Duodenal mucosa (tissue), 2 donors: ENCODE measurements around the gene RELB.
A peak's percentile ranks its signal among the peaks of the same experiment; 100 is the strongest.

Experiments used
- H3K27ac ChIP-seq: one replicate; pipeline ENCODE4 v1.7.0; 2013; ENCODE audit warnings: low read depth, low read length
- H3K27me3 ChIP-seq, 2 donors: one replicate each; pipeline ENCODE4 v1.7.0; 2013; ENCODE audit warnings: low read length in 2 of 2, control low read depth in 1 of 2; ENCODE audit not compliant: insufficient read depth in 2 of 2, control insufficient read depth in 1 of 2
- H3K36me3 ChIP-seq, 2 donors: one replicate each; pipeline ENCODE4 v1.7.0; 2013; ENCODE audit warnings: low read length in 2 of 2, control low read depth in 1 of 2; ENCODE audit not compliant: insufficient read depth in 2 of 2, control insufficient read depth in 1 of 2
- H3K4me1 ChIP-seq, 2 donors: one replicate each; pipeline ENCODE4 v1.7.0; 2013; ENCODE audit warnings: low read length in 2 of 2, control low read depth in 1 of 2; ENCODE audit not compliant: insufficient read depth in 2 of 2, control insufficient read depth in 1 of 2
- H3K4me3 ChIP-seq, 2 donors: one replicate each; pipeline ENCODE4 v1.7.0; 2013; ENCODE audit warnings: low read length in 2 of 2, low read depth in 1 of 2
- H3K9ac ChIP-seq, 2 donors: one replicate each; pipeline ENCODE4 v1.7.0; 2013; ENCODE audit warnings: low read length in 2 of 2, low read depth in 1 of 2
- H3K9me3 ChIP-seq, 2 donors: one replicate each; pipeline ENCODE4 v1.7.0; 2013; ENCODE audit warnings: low read length in 2 of 2, control low read depth in 1 of 2; ENCODE audit not compliant: control insufficient read depth in 1 of 2

RELB gene

DNA sequence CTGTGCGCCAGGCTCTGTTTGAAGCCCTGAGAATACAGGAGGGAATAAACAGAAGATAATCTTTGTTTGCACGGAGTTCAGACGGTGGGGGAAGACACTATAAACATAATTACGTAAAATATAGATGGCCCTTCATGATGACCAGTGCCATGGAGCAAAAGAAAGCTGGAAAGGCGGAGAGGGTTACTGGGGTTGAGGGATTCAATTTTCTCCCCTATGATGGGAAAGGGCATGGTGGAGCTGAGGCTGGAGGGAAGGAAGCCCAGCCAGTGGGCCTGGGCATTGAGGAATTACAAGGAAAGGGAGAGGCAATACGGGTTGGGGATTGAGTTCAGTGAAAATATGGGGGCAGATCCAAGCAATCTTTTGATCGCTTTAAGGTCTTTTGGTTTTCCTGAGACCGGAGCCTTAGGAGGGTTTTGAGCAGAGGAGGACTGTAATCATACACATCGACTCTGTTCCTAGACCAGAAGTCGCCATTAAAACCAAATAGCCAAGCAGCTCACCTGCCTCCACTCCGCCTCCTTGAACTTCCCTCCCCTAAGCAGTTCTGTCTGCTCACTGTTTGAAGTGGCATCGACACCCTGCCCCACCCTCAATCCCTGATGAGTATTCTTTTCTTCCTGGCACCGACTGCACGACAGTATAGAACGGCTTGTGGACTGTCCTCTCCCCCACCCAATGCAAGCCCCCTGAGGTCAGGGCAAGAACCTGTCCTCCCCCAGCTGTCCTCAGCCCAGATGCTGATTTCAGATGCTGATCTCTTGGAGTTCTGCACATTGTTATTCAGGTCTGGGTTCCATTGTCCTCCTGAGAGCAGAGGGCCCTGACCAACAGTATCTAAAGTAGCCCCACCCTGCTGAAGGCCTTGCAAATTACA, 75.8 kb downstream of the RELB start:
- no peak overlapping the region for H3K27ac ChIP-seq
- H3K4me1 ChIP-seq, result peaks cover 39 to 46% of the 10 kb centered on the region in 2 donors
- peaks cover 8 to 12% of the 10 kb centered on the region in 2 donors for H3K36me3 ChIP-seq
- H3K4me3 ChIP-seq, result peak overlapping the region; percentile 53 to 87
- H3K27me3 ChIP-seq, result no peaks in the 10 kb centered on the region
- H3K9me3 ChIP-seq, result no peaks in the 10 kb centered on the region
- peak overlapping the region; percentile 14 to 77 for H3K9ac ChIP-seq

DNA sequence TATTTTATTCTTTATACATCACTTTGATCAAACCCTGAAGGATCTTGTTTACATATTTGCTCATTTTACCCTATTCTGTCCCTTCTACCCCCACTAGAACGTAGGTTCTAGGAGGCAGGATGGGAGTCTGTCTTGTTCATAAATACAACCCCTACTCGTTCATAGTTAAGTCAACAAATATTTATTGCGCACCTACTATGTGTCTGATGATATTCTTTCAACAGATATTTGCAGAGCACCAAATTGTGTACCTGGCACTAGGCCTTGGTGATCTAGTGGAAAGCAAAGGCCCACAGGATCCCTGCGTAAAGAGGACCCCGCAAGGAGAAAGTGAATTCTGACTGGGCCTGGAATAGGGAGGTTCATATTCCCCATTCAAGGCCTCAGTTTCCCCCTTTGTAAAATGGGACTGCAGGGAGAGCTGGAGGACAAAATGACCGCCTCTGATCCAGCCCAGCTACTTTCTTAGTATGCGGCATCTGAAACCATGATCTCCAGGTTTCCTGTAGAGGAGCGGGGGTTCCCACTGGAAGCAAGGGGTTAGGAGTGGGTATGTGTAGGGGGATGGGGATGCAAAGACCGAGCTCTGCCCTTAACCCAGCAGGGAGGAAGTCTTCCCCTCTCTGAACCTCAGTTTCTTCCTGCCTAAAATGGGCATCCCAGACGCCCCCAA, 77.3 kb downstream of the RELB start:
- Histone ChIP-seq H3K9ac (peak overlapping the region; percentile 84), H3K9me3 (no peaks in the 10 kb centered on the region), H3K36me3 (peaks cover 7 to 11% of the 10 kb centered on the region in 2 donors), H3K4me3 (peak overlapping the region; percentile 75 to 87), H3K4me1 (peaks cover 39 to 46% of the 10 kb centered on the region in 2 donors), H3K27me3 (no peaks in the 10 kb centered on the region), H3K27ac (no peak overlapping the region)

DNA sequence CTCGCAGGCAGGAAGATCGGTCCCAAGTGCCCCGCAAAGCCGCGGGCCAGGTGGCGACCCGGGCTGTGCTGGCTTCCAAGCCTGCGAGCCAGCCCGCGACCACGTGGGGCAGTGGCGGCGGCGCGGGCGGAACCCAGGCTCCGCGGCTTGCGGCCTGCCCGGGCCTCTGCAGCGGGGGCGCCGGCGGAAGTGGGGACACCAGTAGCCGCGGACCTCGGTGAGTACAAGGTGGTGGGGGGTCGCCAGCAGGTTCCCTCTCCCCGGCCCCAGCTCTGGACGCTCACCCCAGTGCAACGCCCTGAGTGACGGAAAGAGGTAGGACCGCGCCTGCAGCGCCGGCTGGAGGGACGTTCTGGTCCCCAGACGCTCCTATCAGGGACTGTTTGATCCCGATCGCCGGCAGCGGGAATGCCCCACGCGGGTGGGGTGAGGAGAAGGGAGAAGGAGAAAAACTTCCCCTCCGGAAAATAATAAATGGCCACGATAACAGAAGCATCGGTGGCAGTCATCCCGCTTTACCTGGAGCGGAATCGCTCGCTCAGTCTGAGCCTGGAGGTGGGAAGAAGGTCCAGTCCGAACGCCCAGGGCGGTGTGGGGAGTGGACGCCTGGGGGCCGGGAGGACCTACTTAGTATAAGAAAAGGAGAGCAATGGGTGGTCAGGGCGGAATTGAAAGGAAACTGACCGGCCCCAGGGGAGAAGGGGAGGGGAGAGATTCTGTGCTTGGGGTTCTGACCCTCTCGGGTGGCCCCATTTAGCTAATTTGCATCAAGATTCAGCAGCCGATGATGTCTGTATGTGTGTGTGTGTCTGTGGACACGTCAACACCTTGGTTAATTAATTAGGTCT, 78.0 kb downstream of the RELB start, which contains the start of gene GEMIN7:
Gene GEMIN7, plus strand, starts transcription at position 198 of the 848 bp plus-strand sequence. CDS start 10,855 bp downstream, outside the sequence.
- Histone ChIP-seq H3K4me3 (peak within 1 kb of the TSS; percentile 75 to 87), H3K27me3 (no peaks in the 10 kb centered on the region), H3K4me1 (peaks cover 39 to 46% of the 10 kb centered on the region in 2 donors)

DNA sequence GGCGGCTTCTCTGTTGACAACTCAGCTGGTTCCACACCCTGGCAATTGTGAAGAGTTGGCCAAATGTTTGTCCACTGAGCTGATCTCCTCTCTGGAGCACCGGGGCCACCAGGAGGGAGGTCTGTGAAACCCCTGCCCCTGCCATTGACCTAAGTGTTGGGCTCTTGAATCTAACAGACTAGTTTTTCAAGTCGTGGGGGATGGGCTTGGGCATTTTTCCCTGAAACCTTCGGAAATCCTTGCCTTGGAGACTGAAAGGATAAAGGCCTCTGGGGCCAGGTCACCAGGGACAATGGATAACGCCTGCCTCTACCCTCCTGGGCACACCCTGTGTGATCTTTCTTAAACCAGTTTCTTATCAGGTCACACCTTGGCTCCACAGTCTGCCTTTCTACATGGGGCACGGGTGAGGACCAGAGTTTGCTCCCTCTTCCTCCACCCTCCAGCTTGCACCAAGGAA, 78.7 kb downstream of the RELB start:
- Histone ChIP-seq H3K36me3 (peaks cover 7 to 11% of the 10 kb centered on the region in 2 donors), H3K4me3 (peak overlapping the region; percentile 75 to 87), H3K4me1 (peaks cover 32 to 41% of the 10 kb centered on the region in 2 donors), H3K27me3 (no peaks in the 10 kb centered on the region), H3K9me3 (no peaks in the 10 kb centered on the region), H3K27ac (peak overlapping the region; percentile 67), H3K9ac (peak overlapping the region; percentile 84)

More for the DNA sequence above, 78.0 kb downstream of the RELB start, which contains the start of gene GEMIN7:
- Histone ChIP-seq H3K9me3 (no peaks in the 10 kb centered on the region), H3K9ac (peak within 1 kb of the TSS; percentile 84), H3K36me3 (peaks cover 7 to 11% of the 10 kb centered on the region in 2 donors), H3K27ac (peak within 1 kb of the TSS; percentile 67)

DNA sequence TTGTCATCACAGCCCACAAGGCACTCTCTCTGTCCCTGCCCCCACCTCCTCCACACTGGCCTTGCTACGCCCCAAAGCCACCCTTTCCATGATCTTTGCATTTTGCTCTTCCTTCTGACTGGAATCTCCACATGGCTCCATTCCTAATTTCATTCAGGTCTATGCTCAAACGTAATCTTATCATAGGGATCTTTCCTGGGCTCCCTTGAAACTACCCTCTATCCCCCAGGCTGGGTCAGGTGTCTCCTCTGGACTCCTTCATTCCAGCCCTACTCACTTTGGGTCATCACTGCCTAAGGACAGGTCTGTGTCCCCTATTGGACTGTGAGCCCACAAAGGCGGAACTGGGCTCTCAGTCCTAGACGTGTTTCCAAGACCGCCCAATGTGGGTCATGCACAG, 80.9 kb downstream of the RELB start:
- no peaks in the 10 kb centered on the region for H3K27me3 ChIP-seq
- H3K4me1 ChIP-seq, result peaks cover 23 to 30% of the 10 kb centered on the region in 2 donors
- H3K27ac ChIP-seq, result no peak overlapping the region
- H3K9ac ChIP-seq, result no peak overlapping the region
- no peaks in the 10 kb centered on the region for H3K9me3 ChIP-seq
- H3K36me3 ChIP-seq, result peaks cover 11 to 14% of the 10 kb centered on the region in 2 donors
- H3K4me3 ChIP-seq, result no peak overlapping the region

DNA sequence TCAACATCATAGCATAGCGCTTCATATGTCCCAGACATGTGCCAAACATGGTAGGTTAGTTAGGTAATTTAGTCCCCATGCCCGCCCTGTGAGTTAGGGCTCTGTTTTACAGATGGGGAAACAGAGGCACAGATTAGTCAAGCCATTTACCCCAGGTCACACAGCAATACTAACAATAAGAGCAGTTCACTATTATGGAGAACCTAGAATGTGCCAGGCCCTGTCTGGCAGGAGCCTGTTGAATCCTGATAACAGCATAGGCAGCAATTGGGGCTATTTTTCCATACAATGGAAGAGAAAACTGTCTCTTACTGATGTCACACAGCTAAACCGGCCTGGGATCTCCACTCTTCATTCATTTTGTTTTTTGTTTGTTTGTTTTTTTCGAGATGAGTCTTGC, 85.2 kb downstream of the RELB start:
- Histone ChIP-seq H3K9me3 (no peaks in the 10 kb centered on the region), H3K9ac (no peak overlapping the region), H3K4me1 (peaks cover 20 to 26% of the 10 kb centered on the region in 2 donors), H3K4me3 (no peak overlapping the region), H3K27ac (no peak overlapping the region), H3K36me3 (peaks cover 11 to 14% of the 10 kb centered on the region in 2 donors), H3K27me3 (no peaks in the 10 kb centered on the region)

DNA sequence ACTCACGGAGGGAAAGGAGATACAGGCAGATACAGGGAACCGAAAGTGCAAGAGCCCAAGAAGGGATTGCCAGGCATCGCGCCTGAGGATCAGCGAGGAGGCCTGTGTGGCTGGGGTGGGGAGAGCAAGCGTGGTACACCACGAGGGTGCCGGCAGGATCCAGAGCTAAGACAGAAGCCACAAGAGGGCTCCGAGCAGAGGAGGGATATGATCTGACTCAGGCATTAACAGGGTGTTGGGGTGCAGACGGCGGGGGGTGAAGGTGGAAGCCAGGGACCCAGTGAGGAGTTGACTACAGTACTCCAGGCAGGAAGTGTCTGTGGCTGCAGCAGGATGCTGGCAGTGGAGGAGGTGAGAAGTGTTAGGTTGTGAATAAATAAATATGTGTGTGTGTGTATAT, 86.3 kb downstream of the RELB start:
- Histone ChIP-seq H3K9ac (no peak overlapping the region), H3K27me3 (no peaks in the 10 kb centered on the region), H3K27ac (no peak overlapping the region), H3K4me3 (no peak overlapping the region), H3K9me3 (no peaks in the 10 kb centered on the region), H3K4me1 (peaks cover 17 to 26% of the 10 kb centered on the region in 2 donors), H3K36me3 (peaks cover 3 to 4% of the 10 kb centered on the region in 2 donors)
